ENCODE data around the gene LSP1.
"Not testable (repeated sequence)": the region's sequence is repeated elsewhere in the genome, so short reads cannot be mapped to it uniquely, and the experiment has no call there.

Gene LSP1

GRCh38 chr11:1869427-1870325 is 16.8 kb downstream of the LSP1 start:
- H3K4me1 ChIP-seq (ENCODE audit: control insufficient read depth, insufficient read depth, low read length) = no peaks in the 10 kb centered on the region
- H3K27ac ChIP-seq (ENCODE audit: low read depth, low read length) = no peak overlapping the region
- H3K27me3 ChIP-seq (ENCODE audit: control insufficient read depth, insufficient read depth, low read length) = no peaks in the 10 kb centered on the region
- no peak overlapping the region for H3K9ac ChIP-seq (ENCODE audit: low read depth, low read length)
- no peaks in the 10 kb centered on the region for H3K36me3 ChIP-seq (ENCODE audit: control insufficient read depth, insufficient read depth, low read length)
- H3K4me3 ChIP-seq (ENCODE audit: low read depth, low read length) = no peak overlapping the region
- H3K9me3 ChIP-seq (ENCODE audit: control insufficient read depth, insufficient read depth, low read length) = no peaks in the 10 kb centered on the region

GRCh38 chr11:1870326-1870696 is 17.4 kb downstream of the LSP1 start:
- Histone ChIP-seq H3K9ac (ENCODE audit: low read depth, low read length) (no peak overlapping the region), H3K36me3 (ENCODE audit: control insufficient read depth, insufficient read depth, low read length) (no peaks in the 10 kb centered on the region), H3K4me1 (ENCODE audit: control insufficient read depth, insufficient read depth, low read length) (no peaks in the 10 kb centered on the region), H3K27me3 (ENCODE audit: control insufficient read depth, insufficient read depth, low read length) (no peaks in the 10 kb centered on the region), H3K4me3 (ENCODE audit: low read depth, low read length) (no peak overlapping the region), H3K9me3 (ENCODE audit: control insufficient read depth, insufficient read depth, low read length) (no peaks in the 10 kb centered on the region), H3K27ac (ENCODE audit: low read depth, low read length) (no peak overlapping the region)

GRCh38 chr11:1870721-1871466 is 18.0 kb downstream of the LSP1 start:
- H3K9me3 ChIP-seq (ENCODE audit: control insufficient read depth, insufficient read depth, low read length) = no peaks in the 10 kb centered on the region
- H3K27me3 ChIP-seq (ENCODE audit: control insufficient read depth, insufficient read depth, low read length) = no peaks in the 10 kb centered on the region
- no peak overlapping the region for H3K27ac ChIP-seq (ENCODE audit: low read depth, low read length)
- H3K36me3 ChIP-seq (ENCODE audit: control insufficient read depth, insufficient read depth, low read length) = no peaks in the 10 kb centered on the region
- H3K4me1 ChIP-seq (ENCODE audit: control insufficient read depth, insufficient read depth, low read length) = no peaks in the 10 kb centered on the region
- no peak overlapping the region for H3K9ac ChIP-seq (ENCODE audit: low read depth, low read length)
- H3K4me3 ChIP-seq (ENCODE audit: low read depth, low read length) = no peak overlapping the region

GRCh38 chr11:1871531-1871930 is 18.6 kb downstream of the LSP1 start:
- no peaks in the 10 kb centered on the region for H3K27me3 ChIP-seq (ENCODE audit: control insufficient read depth, insufficient read depth, low read length)
- H3K27ac ChIP-seq (ENCODE audit: low read depth, low read length) = no peak overlapping the region
- no peak overlapping the region for H3K4me3 ChIP-seq (ENCODE audit: low read depth, low read length)
- H3K9me3 ChIP-seq (ENCODE audit: control insufficient read depth, insufficient read depth, low read length) = no peaks in the 10 kb centered on the region
- H3K4me1 ChIP-seq (ENCODE audit: control insufficient read depth, insufficient read depth, low read length) = no peaks in the 10 kb centered on the region
- no peaks in the 10 kb centered on the region for H3K36me3 ChIP-seq (ENCODE audit: control insufficient read depth, insufficient read depth, low read length)
- no peak overlapping the region for H3K9ac ChIP-seq (ENCODE audit: low read depth, low read length)

GRCh38 chr11:1872267-1872985 is 19.5 kb downstream of the LSP1 start:
- Histone ChIP-seq H3K4me3 (ENCODE audit: low read depth, low read length) (no peak overlapping the region), H3K27ac (ENCODE audit: low read depth, low read length) (no peak overlapping the region), H3K9me3 (ENCODE audit: control insufficient read depth, insufficient read depth, low read length) (no peaks in the 10 kb centered on the region), H3K9ac (ENCODE audit: low read depth, low read length) (no peak overlapping the region), H3K36me3 (ENCODE audit: control insufficient read depth, insufficient read depth, low read length) (no peaks in the 10 kb centered on the region), H3K27me3 (ENCODE audit: control insufficient read depth, insufficient read depth, low read length) (no peaks in the 10 kb centered on the region), H3K4me1 (ENCODE audit: control insufficient read depth, insufficient read depth, low read length) (no peaks in the 10 kb centered on the region)

GRCh38 chr11:1873048-1873812 is 20.3 kb downstream of the LSP1 start:
- H3K4me3 ChIP-seq (ENCODE audit: low read depth, low read length) = no peak overlapping the region
- no peaks in the 10 kb centered on the region for H3K27me3 ChIP-seq (ENCODE audit: control insufficient read depth, insufficient read depth, low read length)
- H3K36me3 ChIP-seq (ENCODE audit: control insufficient read depth, insufficient read depth, low read length) = no peaks in the 10 kb centered on the region
- no peak overlapping the region for H3K9ac ChIP-seq (ENCODE audit: low read depth, low read length)
- H3K4me1 ChIP-seq (ENCODE audit: control insufficient read depth, insufficient read depth, low read length) = no peaks in the 10 kb centered on the region
- H3K9me3 ChIP-seq (ENCODE audit: control insufficient read depth, insufficient read depth, low read length) = no peaks in the 10 kb centered on the region
- H3K27ac ChIP-seq (ENCODE audit: low read depth, low read length) = no peak overlapping the region

GRCh38 chr11:1873813-1874150 is 20.9 kb downstream of the LSP1 start:
- not testable (repeated sequence) for H3K9me3 ChIP-seq (ENCODE audit: control insufficient read depth, insufficient read depth, low read length); H3K27me3 ChIP-seq (ENCODE audit: control insufficient read depth, insufficient read depth, low read length); H3K27ac ChIP-seq (ENCODE audit: low read depth, low read length); H3K36me3 ChIP-seq (ENCODE audit: control insufficient read depth, insufficient read depth, low read length); H3K9ac ChIP-seq (ENCODE audit: low read depth, low read length); H3K4me1 ChIP-seq (ENCODE audit: control insufficient read depth, insufficient read depth, low read length); H3K4me3 ChIP-seq (ENCODE audit: low read depth, low read length)

GRCh38 chr11:1874441-1875092 is 21.7 kb downstream of the LSP1 start:
- H3K4me1 ChIP-seq (ENCODE audit: control insufficient read depth, insufficient read depth, low read length); H3K4me3 ChIP-seq (ENCODE audit: low read depth, low read length); H3K9ac ChIP-seq (ENCODE audit: low read depth, low read length); H3K27ac ChIP-seq (ENCODE audit: low read depth, low read length); H3K27me3 ChIP-seq (ENCODE audit: control insufficient read depth, insufficient read depth, low read length); H3K9me3 ChIP-seq (ENCODE audit: control insufficient read depth, insufficient read depth, low read length); H3K36me3 ChIP-seq (ENCODE audit: control insufficient read depth, insufficient read depth, low read length): not testable (repeated sequence)

- no peak overlapping the region for H3K4me3 ChIP-seq (ENCODE audit: low read depth, low read length)
- H3K9me3 ChIP-seq (ENCODE audit: control insufficient read depth, insufficient read depth, low read length) = no peaks in the 10 kb centered on the region
- H3K27ac ChIP-seq (ENCODE audit: low read depth, low read length) = no peak overlapping the region
- no peaks in the 10 kb centered on the region for H3K36me3 ChIP-seq (ENCODE audit: control insufficient read depth, insufficient read depth, low read length)
- no peak overlapping the region for H3K9ac ChIP-seq (ENCODE audit: low read depth, low read length)
- H3K27me3 ChIP-seq (ENCODE audit: control insufficient read depth, insufficient read depth, low read length) = no peaks in the 10 kb centered on the region
- no peaks in the 10 kb centered on the region for H3K4me1 ChIP-seq (ENCODE audit: control insufficient read depth, insufficient read depth, low read length)
Observed at GRCh38 chr11:1875093-1875850, 22.4 kb downstream of the LSP1 start.

GRCh38 chr11:1875851-1876301 is 23.0 kb downstream of the LSP1 start:
- H3K4me1 ChIP-seq (ENCODE audit: control insufficient read depth, insufficient read depth, low read length); H3K4me3 ChIP-seq (ENCODE audit: low read depth, low read length); H3K27me3 ChIP-seq (ENCODE audit: control insufficient read depth, insufficient read depth, low read length); H3K36me3 ChIP-seq (ENCODE audit: control insufficient read depth, insufficient read depth, low read length); H3K9me3 ChIP-seq (ENCODE audit: control insufficient read depth, insufficient read depth, low read length); H3K9ac ChIP-seq (ENCODE audit: low read depth, low read length); H3K27ac ChIP-seq (ENCODE audit: low read depth, low read length): not testable (repeated sequence)
